Measurements from ENCODE around the gene PHF21B. TPM values are rescaled to one million over a fixed set of nuclear protein-coding genes. Genes with fewer than 3 reads are reported as not detected.

The PHF21B gene
- polyA plus RNA-seq, 1 experiment = 0.01 TPM

DNA sequence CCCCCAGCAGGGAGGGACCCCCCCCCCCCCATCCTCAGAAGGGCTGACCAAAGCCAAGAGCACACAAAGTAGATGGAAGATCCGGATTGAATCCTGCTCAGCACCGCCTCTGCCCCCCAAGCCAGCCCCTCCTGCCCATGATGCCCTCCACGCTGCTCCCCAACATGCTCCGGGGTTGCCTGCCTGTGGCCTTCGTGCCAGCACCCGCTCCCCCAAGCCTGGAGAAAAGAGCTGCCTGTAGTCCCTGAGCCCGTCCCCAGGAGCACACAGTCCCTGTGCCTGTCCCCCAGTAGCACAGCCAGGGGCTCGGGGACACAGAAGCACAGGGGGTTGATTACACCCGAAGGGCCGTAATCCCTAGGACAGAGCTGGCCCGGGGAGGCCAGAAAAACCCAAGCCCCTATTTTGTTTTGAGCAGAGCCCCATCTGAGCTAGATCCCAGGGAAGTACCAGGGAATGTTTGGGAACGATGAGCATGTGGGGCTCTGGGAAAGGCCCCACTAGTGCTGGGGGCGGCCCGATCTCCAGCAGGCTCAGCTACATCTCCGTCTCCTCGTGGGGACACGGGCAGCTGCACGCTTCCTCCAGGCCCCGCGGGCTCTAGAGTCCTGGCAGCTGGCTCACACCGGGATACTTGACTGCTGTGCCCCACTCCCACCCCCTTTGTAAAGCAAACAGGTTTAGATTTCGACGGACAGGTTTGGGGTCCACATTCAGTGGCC is 66.7 kb downstream of the PHF21B start:
- POLR2A ChIA-PET = no interaction called here

DNA sequence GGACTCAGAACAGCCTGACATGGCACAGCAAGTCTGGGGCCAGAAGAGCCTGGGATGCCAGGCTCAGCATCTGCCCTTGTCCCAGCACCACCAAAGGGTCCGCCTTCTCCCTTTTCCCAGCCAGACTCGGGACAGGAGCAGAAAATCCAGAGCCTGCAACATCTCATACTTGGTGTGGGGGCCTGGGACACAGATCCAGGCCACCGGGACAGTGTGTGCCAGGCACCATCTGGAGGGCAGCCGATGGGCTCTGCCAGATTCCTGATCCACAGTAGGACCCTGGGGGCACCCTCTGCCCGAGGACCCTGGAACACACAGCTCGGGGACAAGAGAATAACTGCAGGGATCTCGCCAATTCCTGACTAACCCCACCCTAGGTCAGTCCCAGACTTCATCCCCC is 67.7 kb downstream of the PHF21B start:
- CTCF ChIA-PET = no interaction called here
- POLR2A ChIA-PET = no interaction called here
- DNase-seq (ENCODE audit: low read depth) = no peak
- TF ChIP-seq, protein P1, sequence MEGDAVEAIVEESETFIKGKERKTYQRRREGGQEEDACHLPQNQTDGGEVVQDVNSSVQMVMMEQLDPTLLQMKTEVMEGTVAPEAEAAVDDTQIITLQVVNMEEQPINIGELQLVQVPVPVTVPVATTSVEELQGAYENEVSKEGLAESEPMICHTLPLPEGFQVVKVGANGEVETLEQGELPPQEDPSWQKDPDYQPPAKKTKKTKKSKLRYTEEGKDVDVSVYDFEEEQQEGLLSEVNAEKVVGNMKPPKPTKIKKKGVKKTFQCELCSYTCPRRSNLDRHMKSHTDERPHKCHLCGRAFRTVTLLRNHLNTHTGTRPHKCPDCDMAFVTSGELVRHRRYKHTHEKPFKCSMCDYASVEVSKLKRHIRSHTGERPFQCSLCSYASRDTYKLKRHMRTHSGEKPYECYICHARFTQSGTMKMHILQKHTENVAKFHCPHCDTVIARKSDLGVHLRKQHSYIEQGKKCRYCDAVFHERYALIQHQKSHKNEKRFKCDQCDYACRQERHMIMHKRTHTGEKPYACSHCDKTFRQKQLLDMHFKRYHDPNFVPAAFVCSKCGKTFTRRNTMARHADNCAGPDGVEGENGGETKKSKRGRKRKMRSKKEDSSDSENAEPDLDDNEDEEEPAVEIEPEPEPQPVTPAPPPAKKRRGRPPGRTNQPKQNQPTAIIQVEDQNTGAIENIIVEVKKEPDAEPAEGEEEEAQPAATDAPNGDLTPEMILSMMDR (IDR thresholded peaks at IDR 0.05; ENCODE audit: insufficient read depth, low read depth, low read length) = no peak
- peaks cover 8% of the 10 kb centered on the region; the same call in 1 of the 2 replicates for H3K27me3 ChIP-seq (ENCODE audit: control insufficient read depth, insufficient read depth, low read length)
- no peak overlapping the region for H3K4me3 ChIP-seq (ENCODE audit: low read depth, low read length)
- no peaks in the 10 kb centered on the region for H3K36me3 ChIP-seq (ENCODE audit: control insufficient read depth, insufficient read depth, low read length)

More for the DNA sequence above, 66.7 kb downstream of the PHF21B start:
- Histone ChIP-seq H3K27me3 (ENCODE audit: control insufficient read depth, insufficient read depth, low read length) (peaks cover 6% of the 10 kb centered on the region; the same call in 1 of the 2 replicates), H3K4me3 (ENCODE audit: low read depth, low read length) (no peak overlapping the region), H3K36me3 (ENCODE audit: control insufficient read depth, insufficient read depth, low read length) (no peaks in the 10 kb centered on the region)
- CTCF ChIA-PET = interaction anchor here (1.2 kb wide), 1 partner anchor 10 kb away, joined by 3 read pairs; no protein-coding TSS in a partner anchor
- TF ChIP-seq, protein P1 (IDR thresholded peaks at IDR 0.05; ENCODE audit: insufficient read depth, low read depth, low read length) = no peak
- no peak for DNase-seq (ENCODE audit: low read depth)

DNA sequence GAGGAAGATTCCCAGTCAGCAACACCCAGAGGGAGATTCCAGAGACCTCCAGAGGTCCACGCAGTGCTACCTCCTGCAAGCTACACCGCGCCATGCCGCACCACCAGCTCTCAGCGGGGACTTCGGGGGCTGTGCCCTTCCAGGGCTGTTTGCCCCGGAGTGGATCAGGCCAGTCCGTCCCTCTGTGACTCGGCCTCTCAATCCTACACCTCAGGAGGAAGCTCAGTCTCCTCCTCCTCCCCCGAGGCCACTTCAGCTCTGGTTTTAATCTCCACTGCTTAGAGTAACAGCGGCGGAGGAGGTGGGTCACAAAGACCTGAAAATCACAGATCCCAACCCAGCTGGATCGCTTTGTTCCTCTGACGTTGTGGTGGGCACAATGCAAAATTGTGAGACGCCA is 68.6 kb downstream of the PHF21B start:
- Histone ChIP-seq H3K27me3 (ENCODE audit: control insufficient read depth, insufficient read depth, low read length) (peaks cover 8% of the 10 kb centered on the region; the same call in 1 of the 2 replicates), H3K36me3 (ENCODE audit: control insufficient read depth, insufficient read depth, low read length) (no peaks in the 10 kb centered on the region), H3K4me3 (ENCODE audit: low read depth, low read length) (no peak overlapping the region)
- TF ChIP-seq, protein P1 (IDR thresholded peaks at IDR 0.05; ENCODE audit: insufficient read depth, low read depth, low read length) = no peak
- CTCF ChIA-PET = no interaction called here
- POLR2A ChIA-PET = no interaction called here
- DNase-seq (ENCODE audit: low read depth) = no peak

DNA sequence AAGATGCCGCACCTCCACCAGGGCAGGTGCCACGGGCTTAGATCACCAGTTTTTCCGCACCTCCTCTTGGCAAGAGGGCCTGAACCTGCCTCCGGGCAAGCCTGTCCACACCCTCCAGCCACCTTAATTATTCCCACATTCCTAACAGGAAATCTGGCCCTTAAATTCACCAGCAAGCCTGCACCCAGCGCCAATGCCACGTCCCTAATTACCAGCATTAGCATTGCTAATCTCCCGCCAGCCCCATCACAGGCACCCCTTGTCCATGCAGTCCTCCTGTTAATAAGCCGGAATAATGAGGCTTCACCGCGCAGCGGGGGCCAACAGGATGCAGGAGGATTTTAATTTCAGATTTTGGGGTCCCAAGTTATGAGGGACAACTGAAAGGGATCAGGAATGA is 69.7 kb downstream of the PHF21B start:
- no peaks in the 10 kb centered on the region for H3K36me3 ChIP-seq (ENCODE audit: control insufficient read depth, insufficient read depth, low read length)
- no peak for DNase-seq (ENCODE audit: low read depth)
- H3K4me3 ChIP-seq (ENCODE audit: low read depth, low read length) = no peak overlapping the region
- peaks cover 9% of the 10 kb centered on the region; the same call in 1 of the 2 replicates for H3K27me3 ChIP-seq (ENCODE audit: control insufficient read depth, insufficient read depth, low read length)
- TF ChIP-seq, protein P1 (IDR thresholded peaks at IDR 0.05; ENCODE audit: insufficient read depth, low read depth, low read length) = no peak
- CTCF ChIA-PET = no interaction called here
- POLR2A ChIA-PET = no interaction called here

DNA sequence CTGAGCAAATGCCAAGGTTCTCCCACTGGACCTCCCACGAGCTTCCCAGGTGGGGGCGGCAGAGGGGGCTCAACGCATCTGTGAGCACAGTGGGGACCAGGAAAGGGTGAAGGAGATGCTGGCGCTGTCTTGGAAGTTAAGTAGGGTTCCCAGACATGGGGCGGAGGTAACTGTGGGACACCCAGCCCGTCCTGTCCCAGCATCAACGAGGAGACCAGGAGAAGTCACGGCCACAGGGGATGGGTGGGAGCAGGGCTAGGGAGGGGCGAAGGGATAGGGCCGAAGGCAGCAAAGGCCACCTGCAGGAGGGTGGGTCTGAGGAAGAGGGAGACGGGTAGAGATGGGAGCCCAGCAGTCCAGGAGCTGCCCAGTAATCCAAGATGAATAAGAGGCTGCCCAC is 70.4 kb downstream of the PHF21B start:
- Histone ChIP-seq H3K4me3 (ENCODE audit: low read depth, low read length) (no peak overlapping the region), H3K36me3 (ENCODE audit: control insufficient read depth, insufficient read depth, low read length) (no peaks in the 10 kb centered on the region), H3K27me3 (ENCODE audit: control insufficient read depth, insufficient read depth, low read length) (peaks cover 9% of the 10 kb centered on the region; the same call in 1 of the 2 replicates)
- CTCF ChIA-PET = no interaction called here
- POLR2A ChIA-PET = no interaction called here
- TF ChIP-seq, protein P1 (IDR thresholded peaks at IDR 0.05; ENCODE audit: insufficient read depth, low read depth, low read length) = no peak
- DNase-seq (ENCODE audit: low read depth) = no peak

Measured in BJ (cell line).